ENCODE measurements around the gene TAGLN. TPM values are rescaled to one million over a fixed set of nuclear protein-coding genes. Genes with fewer than 3 reads are reported as not detected.

TAGLN gene
- 1,000 to 10,000 TPM in 1 of 2 donors, 100 to 1,000 TPM in 1; 442 to 1,859 TPM for total RNA-seq

DNA sequence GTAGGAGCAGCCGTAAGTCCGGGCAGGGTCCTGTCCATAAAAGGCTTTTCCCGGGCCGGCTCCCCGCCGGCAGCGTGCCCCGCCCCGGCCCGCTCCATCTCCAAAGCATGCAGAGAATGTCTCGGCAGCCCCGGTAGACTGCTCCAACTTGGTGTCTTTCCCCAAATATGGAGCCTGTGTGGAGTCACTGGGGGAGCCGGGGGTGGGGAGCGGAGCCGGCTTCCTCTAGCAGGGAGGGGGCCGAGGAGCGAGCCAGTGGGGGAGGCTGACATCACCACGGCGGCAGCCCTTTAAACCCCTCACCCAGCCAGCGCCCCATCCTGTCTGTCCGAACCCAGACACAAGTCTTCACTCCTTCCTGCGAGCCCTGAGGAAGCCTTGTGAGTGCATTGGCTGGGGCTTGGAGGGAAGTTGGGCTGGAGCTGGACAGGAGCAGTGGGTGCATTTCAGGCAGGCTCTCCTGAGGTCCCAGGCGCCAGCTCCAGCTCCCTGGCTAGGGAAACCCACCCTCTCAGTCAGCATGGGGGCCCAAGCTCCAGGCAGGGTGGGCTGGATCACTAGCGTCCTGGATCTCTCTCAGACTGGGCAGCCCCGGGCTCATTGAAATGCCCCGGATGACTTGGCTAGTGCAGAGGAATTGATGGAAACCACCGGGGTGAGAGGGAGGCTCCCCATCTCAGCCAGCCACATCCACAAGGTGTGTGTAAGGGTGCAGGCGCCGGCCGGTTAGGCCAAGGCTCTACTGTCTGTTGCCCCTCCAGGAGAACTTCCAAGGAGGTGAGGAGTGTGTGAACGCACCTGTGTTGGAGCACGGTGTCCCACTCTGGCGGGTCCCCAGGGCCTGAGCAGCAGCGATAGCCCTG is at the start of gene TAGLN:
TAGLN (plus strand) TSS at position 318 of the 863 bp plus-strand sequence. CDS start 3,644 bp downstream, outside the sequence.
- TF ChIP-seq, protein P1, sequence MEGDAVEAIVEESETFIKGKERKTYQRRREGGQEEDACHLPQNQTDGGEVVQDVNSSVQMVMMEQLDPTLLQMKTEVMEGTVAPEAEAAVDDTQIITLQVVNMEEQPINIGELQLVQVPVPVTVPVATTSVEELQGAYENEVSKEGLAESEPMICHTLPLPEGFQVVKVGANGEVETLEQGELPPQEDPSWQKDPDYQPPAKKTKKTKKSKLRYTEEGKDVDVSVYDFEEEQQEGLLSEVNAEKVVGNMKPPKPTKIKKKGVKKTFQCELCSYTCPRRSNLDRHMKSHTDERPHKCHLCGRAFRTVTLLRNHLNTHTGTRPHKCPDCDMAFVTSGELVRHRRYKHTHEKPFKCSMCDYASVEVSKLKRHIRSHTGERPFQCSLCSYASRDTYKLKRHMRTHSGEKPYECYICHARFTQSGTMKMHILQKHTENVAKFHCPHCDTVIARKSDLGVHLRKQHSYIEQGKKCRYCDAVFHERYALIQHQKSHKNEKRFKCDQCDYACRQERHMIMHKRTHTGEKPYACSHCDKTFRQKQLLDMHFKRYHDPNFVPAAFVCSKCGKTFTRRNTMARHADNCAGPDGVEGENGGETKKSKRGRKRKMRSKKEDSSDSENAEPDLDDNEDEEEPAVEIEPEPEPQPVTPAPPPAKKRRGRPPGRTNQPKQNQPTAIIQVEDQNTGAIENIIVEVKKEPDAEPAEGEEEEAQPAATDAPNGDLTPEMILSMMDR (IDR thresholded peaks at IDR 0.05) = no peak
- peaks cover 0 to 66% of the 10 kb centered on the region in 2 donors for H3K4me1 ChIP-seq
- no peaks in the 10 kb centered on the region for H3K9me3 ChIP-seq
- H3K36me3 ChIP-seq = peaks cover 58% of the 10 kb centered on the region
- H3K4me3 ChIP-seq = peak within 1 kb of the TSS; percentile 58 to 62
- no peaks in the 10 kb centered on the region for H3K27me3 ChIP-seq
- DNase-seq (ENCODE audit: low spot score) = peak; percentile 97
- H3K27ac ChIP-seq = peak within 1 kb of the TSS; percentile 86 to 88

DNA sequence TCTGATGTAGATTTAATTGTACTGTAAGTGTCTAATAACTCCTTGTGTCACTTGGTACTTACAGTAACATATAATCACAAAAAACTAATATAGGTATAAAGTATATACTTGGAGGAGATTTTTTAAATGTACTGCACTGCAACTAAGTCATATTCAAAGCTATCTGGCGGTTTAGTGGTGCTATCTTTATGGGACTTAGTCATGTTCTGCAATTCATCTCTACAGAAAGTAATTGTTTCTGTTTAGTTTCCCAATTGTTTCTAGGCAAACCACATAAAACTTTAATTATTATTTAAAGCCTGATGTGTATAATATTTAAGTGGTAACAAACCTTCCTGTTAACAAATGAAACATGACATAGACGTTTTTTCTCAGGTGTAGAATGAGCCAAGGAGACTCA is 47.1 kb upstream of the TAGLN start:
- H3K4me1 ChIP-seq = peaks cover 0 to 49% of the 10 kb centered on the region in 2 donors

GRCh38 chr11:117154468-117154867 is 44.7 kb upstream of the TAGLN start:
- H3K4me1 ChIP-seq = peaks cover 0 to 34% of the 10 kb centered on the region in 2 donors
- no peak for DNase-seq (ENCODE audit: low spot score)
- H3K27me3 ChIP-seq = no peaks in the 10 kb centered on the region
- peaks cover 39% of the 10 kb centered on the region for H3K36me3 ChIP-seq
- TF ChIP-seq, protein P1 (IDR thresholded peaks at IDR 0.05) = no peak
- no peaks in the 10 kb centered on the region for H3K9me3 ChIP-seq
- H3K27ac ChIP-seq = no peak overlapping the region
- no peak overlapping the region for H3K4me3 ChIP-seq

More for the DNA sequence above, 47.1 kb upstream of the TAGLN start:
- H3K27me3 ChIP-seq = no peaks in the 10 kb centered on the region
- H3K9me3 ChIP-seq = no peaks in the 10 kb centered on the region
- no peak for DNase-seq (ENCODE audit: low spot score)
- no peak overlapping the region for H3K27ac ChIP-seq
- TF ChIP-seq, protein P1 (IDR thresholded peaks at IDR 0.05) = no peak
- H3K36me3 ChIP-seq = peaks cover 37% of the 10 kb centered on the region
- H3K4me3 ChIP-seq = no peak overlapping the region

- TF ChIP-seq, protein P1 (IDR thresholded peaks at IDR 0.05) = no peak
- Histone ChIP-seq H3K4me1 (peaks cover 0 to 27% of the 10 kb centered on the region in 2 donors), H3K9me3 (no peaks in the 10 kb centered on the region), H3K4me3 (no peak overlapping the region), H3K27me3 (no peaks in the 10 kb centered on the region), H3K36me3 (peaks cover 65% of the 10 kb centered on the region), H3K27ac (no peak overlapping the region)
- no peak for DNase-seq (ENCODE audit: low spot score)
These were observed 41.7 kb upstream of the TAGLN start for GRCh38 chr11:117157507-117157906.

GRCh38 chr11:117159892-117160291 is 39.3 kb upstream of the TAGLN start:
- peaks cover 70% of the 10 kb centered on the region for H3K36me3 ChIP-seq
- peaks cover 0 to 14% of the 10 kb centered on the region in 2 donors for H3K4me1 ChIP-seq

More at GRCh38 chr11:117159892-117160291, 39.3 kb upstream of the TAGLN start:
- TF ChIP-seq, protein P1 (IDR thresholded peaks at IDR 0.05) = no peak
- DNase-seq (ENCODE audit: low spot score) = no peak
- Histone ChIP-seq H3K27ac (no peak overlapping the region), H3K9me3 (no peaks in the 10 kb centered on the region), H3K27me3 (no peaks in the 10 kb centered on the region), H3K4me3 (no peak overlapping the region)
